ENCODE measurements around the gene GRAMD4.
A peak's percentile ranks its signal among the peaks of the same experiment; 100 is the strongest.

The GRAMD4 gene

GRCh38 chr22:46673205-46673604, 53.0 kb downstream of the GRAMD4 start:
- DNase-seq (ENCODE audit: low spot score): no peak

GRCh38 chr22:46673662-46674236, 53.6 kb downstream of the GRAMD4 start:
- no peak for DNase-seq (ENCODE audit: low spot score)

GRCh38 chr22:46674367-46674781, 54.2 kb downstream of the GRAMD4 start:
- DNase-seq (ENCODE audit: low spot score): peak; percentile 76

GRCh38 chr22:46674906-46675305, 54.7 kb downstream of the GRAMD4 start:
- no peak for DNase-seq (ENCODE audit: low spot score)

GRCh38 chr22:46675479-46675878, 55.3 kb downstream of the GRAMD4 start:
- DNase-seq (ENCODE audit: low spot score): no peak

GRCh38 chr22:46675938-46676337, 55.8 kb downstream of the GRAMD4 start:
- DNase-seq (ENCODE audit: low spot score): no peak

- no peak for DNase-seq (ENCODE audit: low spot score)
These were observed 56.3 kb downstream of the GRAMD4 start for GRCh38 chr22:46676479-46676878.

- DNase-seq (ENCODE audit: low spot score): no peak
These were observed 56.7 kb downstream of the GRAMD4 start for GRCh38 chr22:46676881-46677280.

GRCh38 chr22:46677323-46678002, 57.3 kb downstream of the GRAMD4 start:
- no peak for DNase-seq (ENCODE audit: low spot score)

- DNase-seq (ENCODE audit: low spot score): no peak
These were observed 57.9 kb downstream of the GRAMD4 start for GRCh38 chr22:46678003-46678657.

GRCh38 chr22:46678785-46679700, 58.9 kb downstream of the GRAMD4 start:
- DNase-seq (ENCODE audit: low spot score): no peak

- DNase-seq (ENCODE audit: low spot score): no peak
These were observed 59.6 kb downstream of the GRAMD4 start for GRCh38 chr22:46679706-46680269.

- DNase-seq (ENCODE audit: low spot score): peak; percentile 15
These were observed 60.8 kb downstream of the GRAMD4 start for GRCh38 chr22:46681010-46681409.

- no peak for DNase-seq (ENCODE audit: low spot score)
These were observed 62.0 kb downstream of the GRAMD4 start for GRCh38 chr22:46682011-46682731.

GRCh38 chr22:46684706-46685105, 64.5 kb downstream of the GRAMD4 start:
- DNase-seq (ENCODE audit: low spot score): no peak

GRCh38 chr22:46686221-46687047, 66.2 kb downstream of the GRAMD4 start:
- DNase-seq (ENCODE audit: low spot score): no peak

- DNase-seq (ENCODE audit: low spot score): no peak
These were observed 66.9 kb downstream of the GRAMD4 start for GRCh38 chr22:46687048-46687444.

GRCh38 chr22:46687460-46687859, 67.3 kb downstream of the GRAMD4 start:
- no peak for DNase-seq (ENCODE audit: low spot score)

GRCh38 chr22:46688949-46689348, 68.8 kb downstream of the GRAMD4 start:
- no peak for DNase-seq (ENCODE audit: low spot score)

GRCh38 chr22:46690146-46690545, 70.0 kb downstream of the GRAMD4 start:
- DNase-seq (ENCODE audit: low spot score): no peak
